ENCODE measurements around the gene CALHM5. TPM values are rescaled to one million over a fixed set of nuclear protein-coding genes. Genes with fewer than 3 reads are reported as not detected.

The CALHM5 gene
- total RNA-seq, 1 experiment from 2014 or later: 1.1 TPM

GRCh38 chr6:116536216-116536621 lies 24.8 kb downstream of the CALHM5 start:
- no peaks in the 10 kb centered on the region for H3K9me3 ChIP-seq
- Mint-ChIP-seq H3K36me3 (ENCODE audit: insufficient read depth, unreplicated experiment) (no peaks in the 10 kb centered on the region), H3K27me3 (ENCODE audit: insufficient read depth, unreplicated experiment) (no peaks in the 10 kb centered on the region), H3K4me1 (ENCODE audit: low read depth, unreplicated experiment) (peaks cover 3% of the 10 kb centered on the region), H3K27ac (ENCODE audit: unreplicated experiment) (no peak overlapping the region), H3K4me3 (ENCODE audit: unreplicated experiment) (no peak overlapping the region), H3K9me3 (ENCODE audit: unreplicated experiment) (no peaks in the 10 kb centered on the region)
- peak; percentile 60 to 62 for TF ChIP-seq CTCF (IDR thresholded peaks at IDR 0.05; ENCODE audit: insufficient read depth in 1 of 2, low read depth in 1 of 2, low read length in 1 of 2, severe bottlenecking in 1 of 2, unreplicated experiment in 1 of 2)
- no TSS peak for BruUV-seq (replicated peaks)
- H3K27me3 ChIP-seq (replicated peaks; ENCODE audit: control insufficient read depth, insufficient read depth, low read length): no peaks in the 10 kb centered on the region
- CTCF ChIA-PET: no interaction called here
- H3K4me1 ChIP-seq: peaks cover 8% of the 10 kb centered on the region
- peak in 1 of 2 experiments; percentile 56 for DNase-seq
- no peak overlapping the region for H3K4me3 ChIP-seq (ENCODE audit: low read depth, low read length)
- intact Hi-C loops (cut with micrococcal nuclease; ENCODE audit: unreplicated experiment): loop anchor here (1.0 to 10.0 kb wide), 3 partner anchors 25 to 309 kb away; no protein-coding TSS in a partner anchor
- POLR2A ChIA-PET: no interaction called here
- no peaks in the 10 kb centered on the region for H3K36me3 ChIP-seq (ENCODE audit: control insufficient read depth, insufficient read depth, low read length)

- Histone ChIP-seq H3K9me3 (no peaks in the 10 kb centered on the region), H3K4me3 (ENCODE audit: low read depth, low read length) (no peak overlapping the region), H3K27me3 (replicated peaks; ENCODE audit: control insufficient read depth, insufficient read depth, low read length) (no peaks in the 10 kb centered on the region), H3K4me1 (no peaks in the 10 kb centered on the region), H3K36me3 (ENCODE audit: control insufficient read depth, insufficient read depth, low read length) (no peaks in the 10 kb centered on the region)
- ChIA-PET POLR2A (no interaction called here), CTCF (no interaction called here)
- no peaks in the 10 kb centered on the region for H3K4me1 Mint-ChIP-seq (ENCODE audit: low read depth, unreplicated experiment)
- H3K36me3 Mint-ChIP-seq (ENCODE audit: insufficient read depth, unreplicated experiment): no peaks in the 10 kb centered on the region
- H3K27ac Mint-ChIP-seq (ENCODE audit: unreplicated experiment): no peak overlapping the region
- H3K4me3 Mint-ChIP-seq (ENCODE audit: unreplicated experiment): no peak overlapping the region
- no peak for TF ChIP-seq CTCF (IDR thresholded peaks at IDR 0.05; ENCODE audit: insufficient read depth in 1 of 2, low read depth in 1 of 2, low read length in 1 of 2, severe bottlenecking in 1 of 2, unreplicated experiment in 1 of 2)
- DNase-seq: no peak
- BruUV-seq (replicated peaks): no TSS peak
- no peaks in the 10 kb centered on the region for H3K27me3 Mint-ChIP-seq (ENCODE audit: insufficient read depth, unreplicated experiment)
- no peaks in the 10 kb centered on the region for H3K9me3 Mint-ChIP-seq (ENCODE audit: unreplicated experiment)
- intact Hi-C loops (cut with micrococcal nuclease; ENCODE audit: unreplicated experiment): no loop called here
Observed at GRCh38 chr6:116542426-116542825, 31.0 kb downstream of the CALHM5 start.

GRCh38 chr6:116543149-116543548 lies 31.7 kb downstream of the CALHM5 start:
- H3K9me3 Mint-ChIP-seq (ENCODE audit: unreplicated experiment): no peaks in the 10 kb centered on the region
- no TSS peak for BruUV-seq (replicated peaks)
- no peak for TF ChIP-seq CTCF (IDR thresholded peaks at IDR 0.05; ENCODE audit: insufficient read depth in 1 of 2, low read depth in 1 of 2, low read length in 1 of 2, severe bottlenecking in 1 of 2, unreplicated experiment in 1 of 2)
- intact Hi-C loops (cut with micrococcal nuclease; ENCODE audit: unreplicated experiment): no loop called here
- no peak overlapping the region for H3K4me3 ChIP-seq (ENCODE audit: low read depth, low read length)
- no peak for DNase-seq
- no peaks in the 10 kb centered on the region for H3K9me3 ChIP-seq
- no peak overlapping the region for H3K27ac Mint-ChIP-seq (ENCODE audit: unreplicated experiment)
- H3K36me3 ChIP-seq (ENCODE audit: control insufficient read depth, insufficient read depth, low read length): no peaks in the 10 kb centered on the region
- ChIA-PET POLR2A (no interaction called here), CTCF (no interaction called here)
- H3K4me3 Mint-ChIP-seq (ENCODE audit: unreplicated experiment): no peak overlapping the region
- H3K27me3 Mint-ChIP-seq (ENCODE audit: insufficient read depth, unreplicated experiment): no peaks in the 10 kb centered on the region
- H3K4me1 ChIP-seq: no peaks in the 10 kb centered on the region
- no peaks in the 10 kb centered on the region for H3K36me3 Mint-ChIP-seq (ENCODE audit: insufficient read depth, unreplicated experiment)
- H3K27me3 ChIP-seq (replicated peaks; ENCODE audit: control insufficient read depth, insufficient read depth, low read length): no peaks in the 10 kb centered on the region
- no peaks in the 10 kb centered on the region for H3K4me1 Mint-ChIP-seq (ENCODE audit: low read depth, unreplicated experiment)
